ENCODE measurements around the gene KRT13. TPM values are rescaled to one million over a fixed set of nuclear protein-coding genes. Genes with fewer than 3 reads are reported as not detected.

KRT13 gene
- total RNA-seq, 2 donors from 2014 or later: not detected

DNA sequence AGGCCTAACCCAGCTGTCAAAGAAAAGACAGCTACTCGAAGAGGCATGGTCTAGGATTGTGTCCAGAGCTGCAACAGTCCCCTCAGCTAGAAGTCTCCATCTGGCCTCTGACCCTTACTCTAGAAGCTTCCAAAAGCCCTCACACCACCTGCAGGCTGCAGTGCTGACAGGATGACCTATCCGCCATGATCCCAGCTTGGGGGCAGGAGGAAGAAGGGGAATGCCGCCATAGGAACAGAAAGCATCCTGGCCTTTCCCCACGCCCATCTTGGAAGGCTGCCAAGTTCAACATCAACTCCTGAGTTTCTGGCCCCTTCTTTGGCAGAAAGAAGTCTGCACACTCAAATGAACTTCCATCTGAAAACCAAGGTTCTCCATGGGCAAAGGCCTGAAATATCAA lies 12.6 kb downstream of the KRT13 start:
- Histone ChIP-seq H3K4me3 (no peak overlapping the region), H3K9me3 (no peaks in the 10 kb centered on the region), H3K36me3 (no peaks in the 10 kb centered on the region), H3K27me3 (no peaks in the 10 kb centered on the region), H3K27ac (no peak overlapping the region), H3K4me1 (no peaks in the 10 kb centered on the region)
- DNase-seq (ENCODE audit: low spot score): no peak
- TF ChIP-seq, protein P1, sequence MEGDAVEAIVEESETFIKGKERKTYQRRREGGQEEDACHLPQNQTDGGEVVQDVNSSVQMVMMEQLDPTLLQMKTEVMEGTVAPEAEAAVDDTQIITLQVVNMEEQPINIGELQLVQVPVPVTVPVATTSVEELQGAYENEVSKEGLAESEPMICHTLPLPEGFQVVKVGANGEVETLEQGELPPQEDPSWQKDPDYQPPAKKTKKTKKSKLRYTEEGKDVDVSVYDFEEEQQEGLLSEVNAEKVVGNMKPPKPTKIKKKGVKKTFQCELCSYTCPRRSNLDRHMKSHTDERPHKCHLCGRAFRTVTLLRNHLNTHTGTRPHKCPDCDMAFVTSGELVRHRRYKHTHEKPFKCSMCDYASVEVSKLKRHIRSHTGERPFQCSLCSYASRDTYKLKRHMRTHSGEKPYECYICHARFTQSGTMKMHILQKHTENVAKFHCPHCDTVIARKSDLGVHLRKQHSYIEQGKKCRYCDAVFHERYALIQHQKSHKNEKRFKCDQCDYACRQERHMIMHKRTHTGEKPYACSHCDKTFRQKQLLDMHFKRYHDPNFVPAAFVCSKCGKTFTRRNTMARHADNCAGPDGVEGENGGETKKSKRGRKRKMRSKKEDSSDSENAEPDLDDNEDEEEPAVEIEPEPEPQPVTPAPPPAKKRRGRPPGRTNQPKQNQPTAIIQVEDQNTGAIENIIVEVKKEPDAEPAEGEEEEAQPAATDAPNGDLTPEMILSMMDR (IDR thresholded peaks at IDR 0.05): no peak

DNA sequence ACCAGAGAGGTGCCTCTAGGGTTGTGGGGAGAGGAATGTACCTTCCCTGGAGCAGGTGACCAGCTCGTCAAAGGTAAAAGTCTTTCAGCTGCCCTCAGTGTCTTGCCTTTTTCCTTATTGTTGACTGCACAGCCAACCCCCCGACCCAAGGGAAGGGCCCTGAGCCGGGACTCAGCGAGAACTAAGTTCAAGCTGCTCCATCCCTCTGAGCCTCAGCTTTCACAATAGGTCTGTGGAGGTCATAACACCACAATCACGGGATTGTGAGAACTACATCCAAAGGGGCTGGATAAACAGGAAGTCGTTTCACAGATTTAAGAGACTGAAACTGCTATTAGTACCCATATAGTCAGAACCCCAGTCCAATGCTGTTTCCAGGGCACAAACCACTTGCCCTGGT lies 13.1 kb downstream of the KRT13 start:
- no peak overlapping the region for H3K4me3 ChIP-seq
- H3K9me3 ChIP-seq: no peaks in the 10 kb centered on the region
- TF ChIP-seq, protein P1 (IDR thresholded peaks at IDR 0.05): no peak
- no peak overlapping the region for H3K27ac ChIP-seq
- H3K36me3 ChIP-seq: no peaks in the 10 kb centered on the region
- H3K27me3 ChIP-seq: no peaks in the 10 kb centered on the region
- DNase-seq (ENCODE audit: low spot score): no peak
- no peaks in the 10 kb centered on the region for H3K4me1 ChIP-seq

DNA sequence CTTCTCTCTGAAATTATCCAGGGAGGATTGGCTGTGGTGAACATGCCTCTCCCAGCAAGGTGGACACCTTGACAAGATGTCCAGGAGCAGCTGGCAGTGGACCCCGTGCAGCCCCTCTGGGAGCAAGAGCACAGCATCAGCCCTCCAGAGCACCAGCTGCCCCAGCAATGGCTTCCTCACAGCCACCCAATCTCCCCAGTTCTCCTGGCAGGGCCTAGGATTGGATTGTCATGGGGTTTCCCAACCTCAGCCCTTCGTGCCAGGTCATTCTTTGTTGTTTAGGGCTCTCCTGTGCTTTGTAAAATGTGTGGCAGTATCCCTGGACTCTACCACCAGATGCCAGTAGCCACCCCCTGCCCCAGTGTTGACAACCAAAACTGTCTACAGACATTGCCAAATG lies 13.9 kb downstream of the KRT13 start:
- no peak for DNase-seq (ENCODE audit: low spot score)
- TF ChIP-seq, protein P1 (IDR thresholded peaks at IDR 0.05): no peak
- Histone ChIP-seq H3K27ac (no peak overlapping the region), H3K4me3 (no peak overlapping the region), H3K9me3 (no peaks in the 10 kb centered on the region), H3K4me1 (no peaks in the 10 kb centered on the region), H3K36me3 (no peaks in the 10 kb centered on the region), H3K27me3 (no peaks in the 10 kb centered on the region)

DNA sequence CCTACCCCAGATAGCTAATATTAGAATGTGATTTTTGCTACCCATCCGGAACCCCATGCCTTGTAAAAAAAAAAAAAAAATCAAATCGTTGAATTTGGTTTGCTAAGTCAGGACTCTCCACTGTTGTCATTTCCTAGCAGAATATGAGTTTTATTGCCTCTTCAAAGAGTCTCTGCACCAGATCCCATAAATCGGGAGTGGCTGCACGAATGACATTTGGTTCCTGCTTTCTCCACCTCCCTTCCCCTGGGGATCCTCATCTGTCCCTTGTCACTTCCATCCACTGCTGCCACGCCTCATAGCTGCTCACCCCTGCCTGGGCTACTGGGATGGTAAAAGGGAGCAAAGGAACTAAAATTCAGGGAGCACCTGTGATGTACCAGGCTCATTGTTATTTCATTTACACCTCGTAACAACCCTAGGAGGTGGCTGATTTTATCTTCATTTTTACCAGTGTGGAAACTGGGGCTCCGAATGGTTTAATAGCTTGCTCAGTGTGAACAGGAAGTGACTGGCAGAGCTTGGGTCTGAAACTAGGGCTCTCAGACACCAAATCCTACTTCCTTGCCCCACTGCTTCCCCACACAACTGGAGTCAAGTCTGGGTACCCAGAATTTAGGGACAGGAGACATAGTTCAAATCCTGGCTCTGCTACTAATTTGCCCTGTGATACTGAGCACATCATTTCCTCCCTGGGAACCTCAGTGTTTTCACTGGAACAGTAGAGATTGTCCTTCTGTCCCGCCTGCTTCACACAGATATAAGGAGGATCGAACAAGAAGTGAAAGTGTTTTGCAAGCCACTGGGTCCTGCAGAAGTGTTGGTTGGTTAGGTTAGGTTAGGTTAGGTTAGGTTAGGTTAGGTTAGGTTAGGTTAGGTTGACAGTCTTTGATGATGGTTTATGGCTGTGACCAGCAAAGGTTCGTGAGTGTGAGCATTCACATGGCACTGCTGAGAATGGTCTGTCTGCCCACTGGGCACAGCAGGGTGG lies 15.1 kb downstream of the KRT13 start:
- TF ChIP-seq, protein P1 (IDR thresholded peaks at IDR 0.05): no peak
- H3K4me3 ChIP-seq: no peak overlapping the region

DNA sequence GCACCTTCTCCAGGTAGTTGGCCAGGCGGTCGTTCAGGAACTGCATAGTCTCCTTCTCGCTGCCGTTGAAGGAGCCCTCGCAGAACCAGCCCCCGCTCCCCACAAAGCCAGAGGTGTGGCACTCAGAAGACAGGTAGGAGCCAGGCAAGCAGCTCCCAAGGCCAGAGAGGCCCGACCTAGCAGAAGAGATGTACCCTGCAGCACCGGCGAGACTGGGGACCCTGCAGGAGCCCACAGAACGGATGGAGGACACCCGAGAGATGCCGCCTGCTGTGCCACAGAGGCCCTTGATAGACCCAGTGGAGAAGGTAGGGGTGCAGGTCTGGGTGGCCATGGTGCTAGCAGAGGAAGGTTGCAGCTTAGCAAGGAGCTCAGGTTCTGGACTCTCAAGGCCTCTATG lies 15.9 kb downstream of the KRT13 start, which contains the start of gene KRT36:
TSS of gene KRT36 (minus strand) at position 380 of the 400 bp plus-strand sequence. CDS start at position 334, 46 bp downstream.
- no peaks in the 10 kb centered on the region for H3K36me3 ChIP-seq
- DNase-seq (ENCODE audit: low spot score): no peak
- TF ChIP-seq, protein P1 (IDR thresholded peaks at IDR 0.05): no peak

More for the DNA sequence above, 15.1 kb downstream of the KRT13 start:
- H3K36me3 ChIP-seq: no peaks in the 10 kb centered on the region
- no peaks in the 10 kb centered on the region for H3K9me3 ChIP-seq
- no peak overlapping the region for H3K27ac ChIP-seq
- DNase-seq (ENCODE audit: low spot score): no peak
- H3K27me3 ChIP-seq: no peaks in the 10 kb centered on the region
- H3K4me1 ChIP-seq: no peaks in the 10 kb centered on the region

More for the DNA sequence above, 15.9 kb downstream of the KRT13 start, which contains the start of gene KRT36:
- no peak within 1 kb of the TSS for H3K27ac ChIP-seq
- no peak within 1 kb of the TSS for H3K4me3 ChIP-seq
- H3K9me3 ChIP-seq: no peaks in the 10 kb centered on the region
- H3K4me1 ChIP-seq: no peaks in the 10 kb centered on the region
- no peaks in the 10 kb centered on the region for H3K27me3 ChIP-seq
